ENCODE data around the gene LRCH1. TPM values are rescaled to one million over a fixed set of nuclear protein-coding genes. Genes with fewer than 3 reads are reported as not detected.

LRCH1 gene
- polyA plus RNA-seq, 3 donors, result 30.4 to 37.4 (median 34.1) TPM

- DNase-seq (ENCODE audit: extremely low read depth in 1 of 11, low read depth in 9 of 11, low spot score in 4 of 11), result no peak
Observed at GRCh38 chr13:46577696-46578589, 25.0 kb downstream of the LRCH1 start.

DNA sequence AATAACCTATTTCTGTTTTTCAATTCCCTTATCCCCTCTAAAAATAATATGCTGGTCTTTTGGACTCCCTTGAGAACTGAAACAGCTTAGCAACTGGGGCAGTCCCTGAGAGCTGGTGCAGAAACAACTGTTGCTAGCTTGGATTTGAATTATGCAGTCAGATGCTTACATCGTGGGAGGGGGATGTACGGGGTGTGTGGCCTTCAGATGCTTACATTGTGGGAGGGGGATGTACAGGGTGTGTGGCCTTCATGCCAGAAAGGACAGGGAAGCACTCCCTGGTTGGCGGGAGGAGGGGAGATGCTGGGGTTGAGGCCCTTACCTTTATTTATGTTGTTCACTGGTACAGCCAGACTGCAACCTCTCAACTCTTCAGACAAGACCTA lies 25.6 kb downstream of the LRCH1 start:
- no peak for DNase-seq (ENCODE audit: extremely low read depth in 1 of 11, low read depth in 9 of 11, low spot score in 4 of 11)

DNA sequence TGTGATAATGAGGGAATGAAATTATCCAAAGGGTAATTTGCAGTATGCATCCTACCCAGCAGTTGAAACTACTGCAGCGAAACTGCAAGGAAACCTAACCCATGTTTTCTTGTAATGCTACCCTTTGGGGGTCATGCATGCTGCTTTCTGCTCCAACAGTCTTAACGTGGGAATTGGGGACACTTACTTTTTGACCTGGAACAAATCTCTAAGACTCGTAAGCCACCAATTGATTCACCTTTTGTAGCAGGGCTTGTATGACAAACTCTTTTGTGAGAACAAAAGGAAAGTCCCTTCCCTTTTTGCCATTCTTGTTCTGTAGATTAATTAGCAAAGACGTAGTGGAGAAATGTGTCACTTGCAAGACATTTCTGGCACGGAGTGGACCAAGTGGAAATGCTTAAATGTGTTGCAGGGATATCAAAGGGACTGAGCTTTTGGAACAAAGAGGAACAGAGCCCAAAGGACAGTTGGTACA lies 27.4 kb downstream of the LRCH1 start:
- no peak for DNase-seq (ENCODE audit: extremely low read depth in 1 of 11, low read depth in 9 of 11, low spot score in 4 of 11)

DNA sequence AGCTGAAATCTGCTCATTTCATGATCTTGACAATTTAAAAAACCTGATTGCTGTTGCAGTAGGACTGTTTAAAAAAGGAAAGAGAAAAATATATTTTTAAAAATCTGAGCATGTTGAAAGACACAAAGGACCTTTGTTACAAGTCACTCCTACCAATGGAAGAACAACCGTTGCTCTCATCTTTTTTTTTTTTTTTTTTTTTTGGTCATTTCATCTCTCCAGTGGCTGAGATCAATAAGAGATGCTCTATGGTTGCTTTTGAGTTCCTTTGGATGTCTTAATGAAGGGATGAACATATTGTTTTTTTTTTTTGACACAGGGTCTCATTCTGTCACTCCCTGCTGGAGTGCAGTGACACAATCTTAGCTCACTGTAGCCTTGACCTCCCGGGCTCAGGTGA lies 29.2 kb downstream of the LRCH1 start:
- no peak for DNase-seq (ENCODE audit: extremely low read depth in 1 of 11, low read depth in 9 of 11, low spot score in 4 of 11)

DNA sequence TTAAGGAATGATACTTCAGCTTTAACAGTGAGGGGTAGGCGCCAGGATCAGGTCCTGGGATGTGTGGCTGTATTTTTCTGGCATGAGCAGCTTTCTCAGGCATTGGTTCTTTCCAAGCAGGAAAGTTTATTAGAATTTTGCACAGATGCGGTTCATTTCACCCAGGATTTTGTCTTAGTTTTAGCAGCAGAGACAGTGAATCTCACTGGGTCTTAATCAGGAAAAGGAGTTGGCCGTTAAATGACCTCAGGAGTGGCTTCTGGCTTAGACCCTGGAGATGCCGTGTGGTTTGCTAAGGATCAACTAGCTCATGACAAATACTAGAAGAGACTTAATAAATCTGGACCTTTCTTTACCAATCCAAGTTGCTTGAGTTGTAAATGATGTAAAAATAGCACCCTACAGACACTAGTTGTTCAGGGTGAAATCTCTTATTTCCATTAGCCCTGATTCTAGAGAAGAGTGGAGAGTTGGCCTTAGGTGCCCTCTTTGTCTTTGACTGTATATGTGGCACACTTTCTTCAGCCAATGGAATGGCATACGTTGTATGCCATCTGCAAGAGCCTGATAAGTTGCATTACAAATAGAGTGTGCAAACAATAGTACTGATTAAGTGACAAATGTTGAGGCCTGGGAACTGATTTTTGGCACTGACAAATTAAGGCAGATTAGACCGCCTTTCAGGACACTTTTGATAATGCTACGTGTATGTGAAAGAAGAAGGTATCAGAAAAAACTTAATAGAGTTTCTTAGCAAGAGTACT lies 34.0 kb downstream of the LRCH1 start:
- no peak for DNase-seq (ENCODE audit: extremely low read depth in 1 of 11, low read depth in 9 of 11, low spot score in 4 of 11)

DNA sequence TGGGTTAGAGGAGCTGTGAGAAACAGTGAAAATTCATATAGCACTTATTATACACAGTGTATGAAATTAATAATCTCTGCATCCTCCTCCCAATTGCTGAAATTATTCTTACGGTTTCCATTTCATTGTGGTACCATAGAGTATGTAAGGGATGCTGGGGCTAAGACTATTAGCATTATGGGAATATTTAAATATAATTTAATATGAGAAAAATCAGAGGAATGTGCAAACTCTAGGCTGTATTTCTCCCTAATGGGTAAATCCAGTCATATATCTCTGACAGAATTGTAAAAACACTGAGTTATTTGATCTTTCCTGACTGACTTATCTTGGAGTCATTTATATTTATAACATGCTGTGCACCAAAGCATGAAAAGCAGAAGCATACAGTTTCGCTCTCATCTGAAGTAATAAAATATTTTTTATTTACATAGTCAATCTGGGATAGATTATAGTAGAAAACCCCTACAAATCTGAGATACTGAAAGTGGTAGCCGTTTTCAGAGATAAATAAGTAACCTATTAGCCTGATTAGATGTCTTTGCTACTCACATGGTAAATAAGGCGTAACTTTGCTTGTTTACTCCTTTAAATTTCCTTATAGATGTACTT lies 34.9 kb downstream of the LRCH1 start:
- no peak for DNase-seq (ENCODE audit: extremely low read depth in 1 of 11, low read depth in 9 of 11, low spot score in 4 of 11)

- no peak for DNase-seq (ENCODE audit: extremely low read depth in 1 of 11, low read depth in 9 of 11, low spot score in 4 of 11)
Observed at GRCh38 chr13:46592385-46592784, 39.4 kb downstream of the LRCH1 start.

GRCh38 chr13:46593398-46593797 lies 40.4 kb downstream of the LRCH1 start:
- no peak for DNase-seq (ENCODE audit: extremely low read depth in 1 of 11, low read depth in 9 of 11, low spot score in 4 of 11)

DNA sequence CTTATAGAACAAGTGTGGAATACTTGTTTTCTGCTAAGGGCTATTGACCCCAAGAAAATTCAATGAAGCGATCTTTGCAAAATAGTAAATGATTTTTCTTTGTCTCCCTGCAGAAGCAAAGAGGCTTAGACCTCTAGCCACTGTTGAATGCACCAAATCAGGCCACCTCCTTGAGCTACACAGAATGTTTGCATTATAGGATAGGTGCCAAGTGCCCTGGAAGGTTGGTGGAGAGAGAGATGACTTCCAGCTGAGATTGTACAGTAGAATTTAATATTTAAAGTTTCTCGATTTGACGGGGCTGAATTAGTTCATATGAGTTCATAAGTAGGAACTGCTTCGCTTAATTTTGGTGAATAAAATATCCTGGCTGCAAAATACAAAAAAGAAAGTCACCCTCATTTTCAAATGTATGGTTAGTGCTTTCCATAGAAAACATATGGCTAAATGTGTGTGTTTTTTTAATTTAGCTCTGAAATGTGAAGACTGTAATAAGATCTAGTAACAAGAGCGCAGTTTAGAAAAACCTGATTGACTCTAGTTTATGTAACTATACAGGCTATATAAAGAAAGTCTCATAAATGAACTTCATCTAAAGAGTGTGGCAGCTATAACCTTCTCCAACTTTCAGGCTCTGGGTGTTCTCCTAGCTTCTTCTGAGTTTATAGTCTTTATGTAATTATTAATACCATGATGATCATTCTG lies 41.6 kb downstream of the LRCH1 start:
- DNase-seq (ENCODE audit: extremely low read depth in 1 of 11, low read depth in 9 of 11, low spot score in 4 of 11), result no peak

GRCh38 chr13:46595136-46595884 lies 42.3 kb downstream of the LRCH1 start:
- DNase-seq (ENCODE audit: extremely low read depth in 1 of 11, low read depth in 9 of 11, low spot score in 4 of 11), result no peak

- DNase-seq (ENCODE audit: extremely low read depth in 1 of 11, low read depth in 9 of 11, low spot score in 4 of 11), result no peak
Observed at GRCh38 chr13:46595885-46596275, 42.9 kb downstream of the LRCH1 start.

DNA sequence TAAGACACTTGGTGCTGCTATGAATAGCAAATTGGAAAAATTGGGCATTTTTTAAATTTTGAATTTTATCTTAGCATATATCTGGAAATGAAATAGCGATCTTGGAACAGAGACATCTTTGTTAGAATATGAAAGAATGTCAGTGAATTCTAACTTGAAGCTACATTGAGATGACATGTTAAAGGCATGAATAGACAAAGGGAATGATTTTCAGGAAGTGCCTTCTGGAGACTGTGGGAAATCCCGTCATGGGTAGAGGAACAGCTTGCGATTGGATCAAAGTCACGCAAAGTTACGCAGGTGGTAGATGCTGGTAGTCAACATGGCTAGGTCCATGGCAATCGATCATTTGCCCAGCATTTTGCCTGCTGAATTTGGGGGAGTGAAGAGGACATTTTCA lies 43.5 kb downstream of the LRCH1 start:
- DNase-seq (ENCODE audit: extremely low read depth in 1 of 11, low read depth in 9 of 11, low spot score in 4 of 11), result no peak

- DNase-seq (ENCODE audit: extremely low read depth in 1 of 11, low read depth in 9 of 11, low spot score in 4 of 11), result no peak
Observed at GRCh38 chr13:46598140-46598819, 45.3 kb downstream of the LRCH1 start.

- no peak for DNase-seq (ENCODE audit: extremely low read depth in 1 of 11, low read depth in 9 of 11, low spot score in 4 of 11)
Observed at GRCh38 chr13:46598820-46599180, 45.8 kb downstream of the LRCH1 start.

DNA sequence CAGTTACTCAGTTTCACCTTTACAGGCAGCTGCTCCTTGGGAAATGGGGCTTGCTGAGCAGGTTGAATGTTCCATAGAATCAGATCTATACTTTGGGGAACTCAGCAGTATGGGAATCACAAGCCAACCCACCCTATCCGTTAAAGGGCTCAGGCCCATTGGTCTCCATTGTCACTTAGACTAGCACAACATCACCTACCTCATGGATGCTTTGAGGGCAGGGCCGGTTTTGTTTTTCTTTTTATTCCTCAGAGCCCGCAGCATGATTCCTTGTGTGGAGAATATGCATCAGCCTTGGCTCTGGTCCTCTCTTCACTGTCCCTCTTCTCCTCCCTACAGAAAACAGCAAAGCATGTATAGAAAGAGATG lies 48.0 kb downstream of the LRCH1 start:
- no peak for DNase-seq (ENCODE audit: extremely low read depth in 1 of 11, low read depth in 9 of 11, low spot score in 4 of 11)

- no peak for DNase-seq (ENCODE audit: extremely low read depth in 1 of 11, low read depth in 9 of 11, low spot score in 4 of 11)
Observed at GRCh38 chr13:46602531-46602930, 49.6 kb downstream of the LRCH1 start.

DNA sequence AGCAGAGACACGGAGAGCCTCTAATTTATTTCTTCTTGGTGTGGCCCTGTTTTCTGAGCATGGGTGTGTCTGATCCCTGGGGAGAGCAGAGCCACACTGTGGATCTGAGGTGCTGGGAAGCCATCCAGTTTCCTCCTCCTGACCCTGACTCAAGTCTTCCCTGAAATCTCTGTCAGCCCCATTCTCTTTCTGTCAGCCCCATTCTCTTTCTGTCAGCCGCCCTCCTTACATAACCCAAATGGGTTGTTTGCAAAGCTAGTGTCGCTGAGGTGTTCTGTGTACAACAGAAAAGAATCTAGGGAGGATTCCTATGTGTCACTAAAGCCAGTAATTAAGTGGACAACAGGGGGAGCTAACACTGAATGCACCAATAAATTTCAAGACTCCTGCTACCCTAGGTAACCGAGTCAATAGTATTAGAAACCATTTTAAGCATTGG lies 50.2 kb downstream of the LRCH1 start:
- no peak for DNase-seq (ENCODE audit: extremely low read depth in 1 of 11, low read depth in 9 of 11, low spot score in 4 of 11)
